HG03139 (cell line): Measurements from ENCODE around the gene HOXD10.

ENCODE experiments used
- ATAC-seq: cut with Tn5 transposase; IDR thresholded peaks from one replicate; pipeline ENCODE4 v1.9.1; 2021; ENCODE audit not compliant: unreplicated experiment

HOXD10 gene

DNA sequence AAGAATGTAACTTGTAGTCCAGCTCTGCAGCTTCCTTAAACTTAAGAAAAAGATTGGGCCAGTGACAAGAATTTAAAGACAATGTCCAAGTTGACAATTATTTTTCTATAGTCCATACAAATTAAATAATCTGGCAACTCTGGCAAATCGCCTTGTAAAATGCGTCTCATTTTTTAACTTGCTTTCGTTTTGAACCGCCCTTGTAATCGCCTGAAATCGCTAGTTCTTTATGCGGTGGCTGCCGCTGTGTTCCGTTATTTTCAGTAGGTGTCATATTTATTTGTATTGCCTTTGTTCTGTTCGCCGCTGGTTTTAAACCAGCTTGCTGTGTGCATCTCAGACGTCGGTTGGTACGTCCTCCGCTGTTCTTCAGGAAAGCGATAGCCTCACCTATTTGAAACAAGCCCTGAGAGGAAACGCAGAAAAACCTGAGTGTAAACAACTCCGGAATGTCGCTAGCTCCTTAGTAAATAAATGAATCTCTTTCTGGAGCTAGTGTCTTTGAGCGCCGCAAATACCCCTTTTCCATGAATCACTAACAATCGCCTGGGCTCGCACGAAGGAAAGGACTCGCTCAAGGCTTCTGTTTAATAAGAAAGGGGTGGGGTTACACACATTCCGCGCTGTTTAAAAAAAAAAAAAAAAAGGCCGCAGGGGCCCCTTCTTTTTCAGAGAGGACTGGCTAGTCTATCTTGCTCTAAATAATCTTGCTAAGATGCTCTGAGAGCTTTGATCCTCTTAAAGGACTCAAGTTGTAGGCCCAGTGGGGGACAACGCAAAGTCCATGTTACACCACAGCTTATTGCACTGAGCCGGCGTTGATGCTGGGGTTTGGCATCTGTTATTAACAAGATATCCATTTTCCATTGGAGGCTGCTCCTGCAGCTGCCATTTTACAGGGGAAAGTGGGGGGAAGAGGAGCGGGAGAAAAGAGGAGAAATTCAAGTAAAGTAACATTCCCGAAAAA lies 15.9 kb downstream of the HOXD10 start:
- ATAC-seq = no peak

DNA sequence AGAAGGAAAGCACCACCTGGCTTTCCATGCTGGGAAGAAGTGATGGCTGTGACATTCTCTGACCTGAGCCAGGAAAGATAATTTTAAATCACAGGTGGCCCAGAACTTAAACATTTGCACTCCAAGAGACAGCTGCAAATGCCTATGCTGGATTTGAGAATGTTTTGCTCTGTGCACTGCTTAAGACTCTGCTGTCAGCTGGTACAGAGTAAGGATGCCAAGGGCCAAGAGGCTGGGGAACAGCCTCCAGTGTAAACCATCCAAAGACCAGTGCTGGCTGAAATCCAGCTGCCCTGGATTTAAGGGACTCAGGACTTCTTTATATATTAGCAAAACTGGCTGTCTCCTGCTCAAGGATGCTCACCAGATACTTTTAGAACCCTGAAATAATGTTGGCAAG lies 16.8 kb downstream of the HOXD10 start:
- no peak for ATAC-seq

DNA sequence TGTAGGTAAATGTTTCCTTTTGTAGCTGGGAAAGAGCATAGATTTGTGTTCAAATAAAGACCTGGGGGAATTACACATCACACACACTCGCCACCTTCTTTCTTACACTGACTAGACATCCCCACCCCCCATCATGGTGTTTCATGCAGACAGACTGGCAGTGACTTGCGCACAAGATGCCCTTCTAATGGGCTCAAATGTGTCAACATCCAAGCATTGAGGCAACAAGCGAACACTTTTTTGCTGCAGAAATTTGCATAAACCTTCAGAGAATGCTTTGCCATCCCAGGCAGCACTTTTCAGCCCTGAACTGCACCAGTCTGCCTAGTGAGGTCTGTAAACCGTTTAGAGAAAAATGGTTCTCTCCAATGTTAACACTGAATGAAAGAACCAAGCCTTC lies 17.5 kb downstream of the HOXD10 start:
- ATAC-seq = no peak

DNA sequence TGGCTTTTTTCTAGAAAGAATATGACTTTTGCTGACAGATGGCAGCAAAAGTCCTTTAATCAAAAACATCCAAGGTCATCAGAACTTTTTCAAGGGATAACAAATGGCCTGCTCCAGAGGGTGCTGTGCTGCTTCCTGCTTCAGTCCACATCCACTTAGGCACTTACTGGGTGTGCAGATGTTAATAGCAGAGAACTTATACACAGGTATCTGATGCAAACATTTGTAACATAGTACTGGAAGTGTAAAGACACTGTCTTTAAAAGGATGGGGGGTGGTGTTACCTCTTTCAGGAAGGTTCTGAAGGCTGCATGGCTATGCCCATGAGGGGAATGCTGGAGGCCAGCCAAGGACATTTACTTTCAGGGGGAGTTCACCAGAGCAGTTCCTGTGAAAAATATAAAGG lies 18.5 kb downstream of the HOXD10 start:
- no peak for ATAC-seq

DNA sequence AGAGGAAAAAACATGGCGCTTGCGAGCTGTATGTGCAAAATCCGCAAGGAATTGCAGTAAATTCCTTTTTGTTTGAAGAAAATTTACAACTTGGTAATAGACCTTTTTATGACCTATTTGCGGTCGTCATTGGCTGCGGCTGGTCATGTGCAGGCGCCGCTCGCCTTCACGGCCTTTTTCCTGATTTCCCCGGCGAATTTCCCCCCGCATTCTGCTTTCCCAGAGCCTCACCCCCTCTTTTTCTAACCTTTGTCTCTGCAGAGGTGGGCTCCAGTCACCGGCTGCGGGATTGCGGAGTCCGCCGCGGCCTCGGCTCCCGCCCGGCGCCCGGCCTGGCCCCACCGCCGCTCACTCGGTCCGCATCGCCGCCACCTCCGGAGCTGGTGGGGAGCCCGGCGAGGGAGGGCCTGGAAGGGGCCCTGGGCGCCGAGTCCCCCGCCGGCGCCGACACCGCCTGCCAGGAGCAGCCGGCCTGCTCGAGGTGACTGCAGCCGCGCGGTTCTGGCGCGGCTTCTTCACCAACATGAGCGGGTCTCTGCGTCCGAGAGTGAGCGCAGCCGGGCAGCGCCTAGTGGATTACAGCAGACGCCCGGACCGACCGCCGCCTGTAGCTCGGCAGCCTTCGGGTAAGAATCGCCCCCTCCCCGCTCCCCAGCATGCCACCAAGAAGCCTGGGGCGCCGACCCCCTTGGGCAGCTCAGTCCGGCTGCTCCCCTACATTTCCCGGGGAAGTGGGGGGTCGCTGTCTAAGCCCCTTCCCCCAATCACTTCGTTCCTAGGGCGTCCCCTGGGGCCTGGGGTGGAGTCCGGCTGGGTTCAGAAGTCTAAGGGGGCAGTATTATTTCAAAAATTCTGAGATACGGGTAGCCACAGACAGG lies 20.0 kb downstream of the HOXD10 start:
- ATAC-seq = no peak

DNA sequence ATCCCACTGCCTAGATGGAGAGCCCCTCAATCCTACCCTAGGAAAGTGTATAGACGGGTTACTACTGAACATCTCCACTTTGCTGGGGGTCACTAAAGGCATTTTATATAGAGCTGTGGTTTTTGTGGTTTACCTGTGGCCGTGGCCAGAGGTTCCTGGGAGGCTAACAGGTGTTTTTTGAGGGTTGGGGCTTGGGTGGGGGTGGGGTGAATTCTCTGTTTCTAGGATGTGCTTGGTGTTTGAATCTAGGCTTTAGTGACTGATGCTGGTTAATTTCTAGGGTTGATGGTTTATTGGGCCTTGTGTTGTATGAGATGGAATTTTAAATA lies 20.6 kb downstream of the HOXD10 start:
- no peak for ATAC-seq

DNA sequence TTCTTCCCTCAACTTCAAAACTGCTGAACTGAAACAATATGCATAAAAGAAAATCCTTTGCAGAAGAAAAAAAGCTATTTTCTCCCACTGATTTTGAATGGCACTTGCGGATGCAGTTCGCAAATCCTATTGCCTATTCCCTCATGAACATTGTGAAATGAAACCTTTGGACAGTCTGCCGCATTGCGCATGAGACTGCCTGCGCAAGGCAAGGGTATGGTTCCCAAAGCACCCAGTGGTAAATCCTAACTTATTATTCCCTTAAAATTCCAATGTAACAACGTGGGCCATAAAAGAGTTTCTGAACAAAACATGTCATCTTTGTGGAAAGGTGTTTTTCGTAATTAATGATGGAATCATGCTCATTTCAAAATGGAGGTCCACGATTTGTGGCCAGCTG lies 21.3 kb downstream of the HOXD10 start:
- ATAC-seq = no peak

DNA sequence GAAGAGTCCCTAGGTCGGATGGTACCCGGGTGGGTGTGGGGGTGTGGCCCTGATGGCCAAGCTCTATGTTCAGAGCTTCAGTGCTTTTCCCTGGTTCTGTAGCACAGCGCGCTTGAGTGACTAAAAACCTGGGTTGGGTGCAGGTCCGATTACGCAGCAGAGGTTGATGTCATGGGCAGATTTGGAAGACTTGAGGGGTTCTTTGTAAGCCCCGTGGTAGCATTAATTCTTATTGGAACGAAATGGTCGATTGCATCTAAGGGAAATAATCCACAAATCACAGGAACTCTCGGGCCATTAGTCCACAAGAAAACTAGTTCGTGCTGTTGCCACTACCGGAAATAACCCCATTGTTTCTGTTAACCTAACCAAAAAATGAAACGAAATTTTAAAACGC lies 21.9 kb downstream of the HOXD10 start:
- ATAC-seq = no peak

DNA sequence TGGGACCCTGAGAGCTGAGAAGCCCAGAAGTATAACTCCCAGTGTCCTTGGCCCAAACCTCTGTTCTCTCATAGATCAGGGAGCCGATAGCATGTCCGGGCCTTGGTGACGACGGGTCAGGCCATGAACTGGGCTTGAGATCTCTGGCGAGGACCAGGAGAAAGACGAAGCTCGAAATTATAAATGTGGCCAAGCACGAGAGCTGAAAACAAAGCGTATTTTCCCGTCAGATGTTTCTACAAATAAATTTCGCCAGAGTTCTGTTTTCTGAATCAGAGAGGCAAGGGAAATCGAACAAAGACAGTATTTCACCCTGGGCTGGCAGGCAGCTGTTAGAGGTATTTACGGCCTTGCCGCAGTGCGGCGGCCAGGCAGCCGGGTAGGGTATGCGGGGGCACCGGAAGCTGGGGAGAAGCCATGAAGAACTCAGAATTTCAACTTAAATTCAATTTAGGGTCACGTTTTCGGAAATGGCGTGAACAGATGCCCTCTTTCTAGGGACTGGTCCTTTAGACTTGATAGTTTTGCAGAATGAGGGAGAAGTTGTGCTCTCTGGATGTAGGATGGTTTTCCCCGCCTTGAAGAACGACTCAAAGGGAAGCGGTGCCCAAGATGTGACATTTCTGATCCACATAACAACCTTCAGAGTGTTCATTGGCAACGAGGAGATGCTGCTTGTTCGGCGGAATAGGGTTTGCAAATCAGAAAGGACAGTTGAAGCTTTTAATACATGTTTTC lies 22.5 kb downstream of the HOXD10 start:
- no peak for ATAC-seq

DNA sequence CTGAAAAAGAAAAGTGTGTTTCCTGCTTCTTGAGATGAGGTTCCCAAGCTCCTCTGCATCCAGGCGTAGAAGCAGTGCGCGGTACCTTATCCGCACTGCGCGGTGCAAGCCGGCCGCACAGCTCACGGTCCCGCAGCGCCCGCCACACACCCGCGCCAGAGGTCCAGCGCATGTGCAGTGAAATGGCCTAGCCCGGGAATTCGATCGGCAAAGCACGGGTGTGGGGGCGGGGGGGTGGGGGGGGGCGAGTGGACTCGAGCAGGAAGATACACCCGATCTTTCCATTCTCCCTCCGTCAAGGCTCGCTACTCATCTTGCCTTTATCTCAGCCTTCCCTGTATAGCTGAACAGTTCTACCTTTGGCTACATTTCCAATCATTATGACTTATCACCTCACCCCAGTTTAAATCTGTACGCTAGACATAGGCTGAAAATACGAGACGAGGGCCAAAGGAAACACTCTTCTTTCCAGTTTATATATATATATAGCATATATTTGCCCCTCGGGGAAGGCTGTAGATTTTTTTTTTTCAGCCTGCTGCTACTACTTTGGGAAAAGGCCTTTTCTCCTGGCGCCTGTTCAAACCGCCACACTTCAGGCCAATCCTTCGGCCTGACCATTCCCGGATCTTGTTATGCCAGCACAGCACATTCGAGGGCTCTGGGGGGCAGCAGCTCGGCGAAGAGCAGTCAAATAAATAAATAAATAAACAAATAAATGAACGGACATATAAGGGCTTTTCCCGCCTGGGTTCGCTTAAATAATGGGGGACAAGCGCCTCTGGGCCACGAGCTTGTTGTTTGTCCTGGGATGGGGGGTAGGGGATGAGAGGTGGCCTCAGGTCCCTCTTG lies 23.3 kb downstream of the HOXD10 start:
- no peak for ATAC-seq

DNA sequence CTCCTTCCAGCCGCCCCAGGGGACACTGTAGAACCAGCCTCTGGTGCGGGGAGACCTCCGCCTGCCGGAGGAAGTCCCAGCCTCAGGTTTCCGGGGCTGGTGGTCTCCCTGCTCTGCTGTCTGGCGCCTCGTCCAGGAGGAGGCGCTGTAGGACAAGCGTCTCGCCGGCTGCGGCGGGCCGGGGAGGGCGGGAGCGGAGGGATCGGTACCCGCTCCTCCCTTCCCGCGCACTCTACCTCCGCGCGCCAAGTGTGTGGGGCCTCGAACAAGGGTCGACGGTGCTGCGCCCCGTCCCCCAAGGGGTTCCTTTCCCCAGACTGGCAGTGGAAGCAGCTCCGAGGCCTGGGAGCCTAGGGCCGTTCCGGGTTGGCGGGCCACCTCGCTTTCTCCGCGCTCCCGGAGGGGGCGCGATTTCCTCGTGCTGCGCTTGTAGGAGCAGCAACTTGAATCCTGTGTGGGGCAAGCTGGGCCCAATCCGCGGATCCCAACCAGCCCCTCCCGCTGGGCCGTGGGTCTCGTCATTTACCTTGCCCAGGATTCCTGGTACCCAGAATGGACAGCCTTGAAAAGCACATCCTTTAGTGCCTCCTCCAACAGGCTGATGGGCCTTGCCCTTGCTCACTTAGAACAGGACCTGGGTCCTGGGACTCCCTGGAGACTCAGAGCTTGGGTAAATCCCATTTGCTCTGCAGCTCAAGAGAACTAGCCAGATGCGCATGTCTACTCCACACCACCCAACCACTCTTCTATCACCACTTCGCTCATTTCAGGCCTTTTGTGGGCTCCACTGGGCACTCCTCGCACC lies 24.1 kb downstream of the HOXD10 start:
- ATAC-seq = peak; percentile 89

DNA sequence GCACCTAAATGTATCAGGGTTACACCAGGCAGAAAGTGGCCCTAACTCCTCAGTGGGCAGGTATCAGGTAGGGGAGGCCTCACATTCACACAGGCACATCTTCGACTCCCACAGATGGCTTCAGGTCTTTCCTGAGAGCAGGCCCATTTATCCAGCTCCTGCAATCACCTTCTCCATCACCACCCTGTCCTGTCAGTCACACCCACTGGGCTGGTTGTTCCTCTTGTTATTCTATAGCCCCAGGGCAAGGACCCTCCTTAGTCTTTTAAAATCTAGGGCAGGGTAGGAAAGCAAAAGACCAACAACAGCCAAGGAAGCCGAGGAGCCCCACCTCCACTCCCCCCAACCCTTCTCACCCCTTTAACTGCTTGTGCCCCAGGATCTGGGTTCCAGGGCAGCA lies 25.7 kb downstream of the HOXD10 start:
- ATAC-seq = no peak

DNA sequence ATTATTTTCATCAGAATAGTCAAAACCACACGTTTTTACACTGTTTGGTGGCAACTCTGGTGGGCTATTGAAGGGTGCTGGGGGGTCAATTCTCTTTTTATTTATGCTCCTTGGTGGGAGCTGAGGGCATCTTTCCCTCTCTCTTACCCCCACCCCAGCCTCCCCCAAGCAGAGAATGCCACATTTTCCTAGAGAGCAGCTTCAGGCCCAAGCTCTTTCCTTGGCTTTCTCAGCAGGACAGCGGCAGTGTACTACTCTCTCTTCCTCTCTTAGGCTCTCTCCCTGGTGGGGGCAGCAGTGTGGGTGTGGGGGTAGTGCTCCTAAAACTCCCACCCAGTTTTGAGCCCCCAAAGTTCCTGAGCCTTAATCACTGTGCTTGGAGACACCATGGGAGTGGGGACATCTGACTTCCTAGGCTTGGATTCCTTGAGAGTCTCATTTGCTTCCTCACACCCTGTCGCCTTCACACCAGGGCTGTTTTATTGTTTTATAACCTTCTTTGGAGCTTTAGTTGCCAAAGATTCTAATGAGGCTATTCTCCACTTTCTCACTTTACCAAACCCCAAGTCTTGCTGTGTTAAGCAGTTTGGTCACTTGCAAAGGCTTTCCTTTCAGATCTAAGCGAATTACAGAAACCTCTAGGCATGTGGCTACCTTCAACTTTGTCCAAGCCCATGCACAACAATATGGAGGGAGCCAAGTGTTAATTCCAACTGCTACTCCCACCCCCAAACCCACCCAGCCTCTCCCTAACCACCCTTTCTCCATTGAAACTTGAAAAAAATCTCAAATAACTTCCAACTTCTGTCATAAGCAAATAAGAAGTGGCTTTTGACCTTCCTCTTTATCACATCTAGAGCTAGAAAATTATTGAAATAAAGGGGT lies 28.7 kb downstream of the HOXD10 start:
- no peak for ATAC-seq

DNA sequence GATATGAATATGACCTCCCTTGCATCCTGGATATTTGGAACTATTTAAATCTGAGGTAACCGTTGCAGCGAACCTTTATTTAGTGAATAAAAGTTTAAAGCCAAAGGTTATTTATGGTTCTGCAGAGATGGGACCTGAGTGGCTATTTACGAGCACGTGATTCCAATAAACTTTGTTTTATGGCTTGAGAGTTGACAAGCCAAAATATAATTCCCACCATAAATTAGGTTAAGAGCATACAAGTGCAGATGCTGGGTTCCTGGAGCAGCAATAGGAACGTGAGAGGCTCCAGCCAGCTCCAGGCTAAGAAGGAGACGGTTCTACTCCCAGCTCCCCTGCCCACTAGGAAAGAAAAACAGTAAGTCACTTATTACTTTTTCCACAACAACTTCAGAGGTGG lies 29.5 kb downstream of the HOXD10 start:
- no peak for ATAC-seq

DNA sequence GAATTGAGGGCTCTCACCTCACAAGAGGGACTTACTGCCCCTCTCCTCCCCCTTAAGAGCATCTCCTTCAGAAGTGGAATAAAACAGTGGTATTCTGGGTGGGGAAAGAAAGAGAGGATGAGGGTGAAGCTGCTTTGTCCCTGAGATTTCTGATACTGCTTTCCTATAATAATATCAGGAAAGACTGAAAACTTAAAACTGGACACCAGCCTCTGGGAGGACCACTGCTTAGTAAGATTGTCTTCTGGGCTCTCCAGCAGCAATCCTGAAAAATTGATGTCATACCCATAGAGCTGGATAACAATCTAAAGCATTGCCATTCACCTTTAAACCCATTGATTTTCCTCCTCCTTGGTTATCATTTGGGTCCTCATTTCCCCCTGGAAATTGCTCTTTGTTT lies 30.1 kb downstream of the HOXD10 start:
- ATAC-seq = no peak

DNA sequence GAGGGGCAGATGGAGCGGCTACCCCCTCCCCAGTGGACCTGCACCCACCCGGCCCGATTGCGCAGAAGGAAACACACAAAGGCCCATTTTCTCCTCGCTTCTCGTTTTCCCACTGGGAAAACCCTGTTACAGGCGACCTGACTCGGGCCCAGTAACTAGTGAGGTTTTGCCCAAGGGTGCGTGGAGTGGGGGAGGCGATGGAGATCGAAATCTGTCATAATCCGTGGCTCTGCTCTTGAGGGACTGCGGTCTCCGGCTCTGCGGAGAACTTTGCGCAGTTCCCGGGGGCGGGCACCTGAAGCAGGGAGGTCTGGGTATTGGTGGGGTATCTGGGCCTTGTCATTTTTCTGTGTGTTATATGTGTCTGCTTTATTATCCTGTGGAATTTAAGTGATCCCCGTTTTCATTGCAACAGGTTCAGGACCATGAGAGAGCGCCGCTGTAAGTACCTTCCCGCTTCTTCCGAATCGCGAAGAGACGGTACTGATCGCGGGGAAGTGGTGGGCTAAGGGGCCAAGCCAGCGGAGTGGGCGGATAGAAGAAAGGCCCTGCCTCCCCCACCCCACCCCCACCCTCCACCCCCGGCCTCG lies 30.7 kb downstream of the HOXD10 start:
- no peak for ATAC-seq

DNA sequence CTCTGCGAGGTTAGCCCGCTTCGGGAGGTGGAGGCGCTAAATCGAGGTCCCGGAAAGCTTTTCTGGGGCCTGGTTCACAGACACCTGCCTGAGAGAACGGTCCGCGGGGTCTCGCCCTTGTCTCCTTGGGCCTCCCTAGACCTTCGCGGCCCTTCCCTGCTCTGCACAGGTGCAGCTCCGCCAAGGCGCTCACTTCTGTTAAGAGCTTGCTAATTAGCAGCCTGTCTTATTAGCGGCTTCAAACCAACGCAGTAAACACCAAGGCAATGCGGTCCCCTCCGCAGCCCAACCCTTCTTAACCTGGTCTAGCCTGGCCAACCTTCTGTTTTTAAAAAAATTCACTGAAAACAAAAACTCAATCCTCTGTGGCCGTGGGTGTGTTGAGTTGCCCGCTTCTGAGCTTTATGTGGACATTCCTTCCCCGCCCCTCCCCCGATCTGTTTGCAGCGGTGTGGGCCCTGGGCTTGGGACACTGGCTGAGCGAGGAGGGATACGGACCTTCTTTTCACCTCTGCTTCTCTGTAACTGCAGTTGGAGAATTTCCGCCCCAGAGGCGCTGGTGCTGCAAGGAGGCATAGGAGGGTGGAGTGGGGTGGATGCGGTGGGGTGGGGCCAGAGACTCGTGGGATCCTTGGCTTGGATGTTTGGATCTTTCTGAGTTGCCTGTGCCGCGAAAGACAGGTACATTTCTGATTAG lies 31.4 kb downstream of the HOXD10 start:
- ATAC-seq = no peak
